Measurements from ENCODE around the gene PAFAH1B1.
"Not testable (repeated sequence)": the region's sequence is repeated elsewhere in the genome, so short reads cannot be mapped to it uniquely, and the experiment has no call there.

The PAFAH1B1 gene

DNA sequence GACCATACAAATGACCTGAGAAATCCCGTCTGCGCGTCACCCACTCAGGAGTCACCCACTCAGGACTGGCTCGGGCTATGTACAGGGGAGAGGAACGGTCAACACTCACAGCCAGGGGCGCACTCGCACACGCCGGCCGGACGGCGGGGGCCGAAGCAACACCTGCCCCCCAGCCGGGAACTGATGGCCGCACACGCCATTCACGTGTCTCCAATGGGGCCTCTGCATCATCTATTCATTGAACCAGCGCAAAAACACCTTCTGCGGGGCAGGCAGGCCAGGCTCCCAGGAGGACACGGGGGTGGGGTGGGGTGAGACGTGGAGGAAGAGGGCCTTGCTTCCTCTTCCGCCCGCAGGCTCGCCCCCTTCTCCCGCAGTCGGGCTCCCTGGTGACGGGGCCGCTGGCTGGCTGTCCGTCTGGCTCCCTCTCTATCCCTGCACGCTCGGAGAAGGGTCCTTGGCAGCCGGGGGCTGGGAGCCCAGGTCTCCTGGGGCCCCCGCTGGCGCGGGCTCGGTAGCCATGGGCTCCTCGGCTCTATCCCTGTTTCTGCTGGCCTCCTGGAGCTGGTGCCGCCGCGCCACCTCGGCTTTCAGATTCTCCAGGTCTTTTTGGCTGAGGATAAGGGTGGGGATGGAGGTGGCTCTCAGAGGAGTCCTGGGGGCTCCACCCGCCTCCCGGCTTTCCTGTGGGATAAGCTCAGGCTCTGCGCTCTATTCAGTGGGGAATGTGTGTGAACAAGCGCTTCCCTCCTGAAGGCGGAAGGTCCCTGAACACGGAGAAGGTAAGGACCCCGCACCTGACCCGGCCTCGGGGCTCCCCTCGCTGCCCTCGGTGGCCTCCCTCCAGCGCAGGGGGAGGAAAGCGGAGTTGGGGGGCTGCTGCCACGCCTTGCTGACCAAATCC lies 97.0 kb downstream of the PAFAH1B1 start:
- DNase-seq, result no peak

DNA sequence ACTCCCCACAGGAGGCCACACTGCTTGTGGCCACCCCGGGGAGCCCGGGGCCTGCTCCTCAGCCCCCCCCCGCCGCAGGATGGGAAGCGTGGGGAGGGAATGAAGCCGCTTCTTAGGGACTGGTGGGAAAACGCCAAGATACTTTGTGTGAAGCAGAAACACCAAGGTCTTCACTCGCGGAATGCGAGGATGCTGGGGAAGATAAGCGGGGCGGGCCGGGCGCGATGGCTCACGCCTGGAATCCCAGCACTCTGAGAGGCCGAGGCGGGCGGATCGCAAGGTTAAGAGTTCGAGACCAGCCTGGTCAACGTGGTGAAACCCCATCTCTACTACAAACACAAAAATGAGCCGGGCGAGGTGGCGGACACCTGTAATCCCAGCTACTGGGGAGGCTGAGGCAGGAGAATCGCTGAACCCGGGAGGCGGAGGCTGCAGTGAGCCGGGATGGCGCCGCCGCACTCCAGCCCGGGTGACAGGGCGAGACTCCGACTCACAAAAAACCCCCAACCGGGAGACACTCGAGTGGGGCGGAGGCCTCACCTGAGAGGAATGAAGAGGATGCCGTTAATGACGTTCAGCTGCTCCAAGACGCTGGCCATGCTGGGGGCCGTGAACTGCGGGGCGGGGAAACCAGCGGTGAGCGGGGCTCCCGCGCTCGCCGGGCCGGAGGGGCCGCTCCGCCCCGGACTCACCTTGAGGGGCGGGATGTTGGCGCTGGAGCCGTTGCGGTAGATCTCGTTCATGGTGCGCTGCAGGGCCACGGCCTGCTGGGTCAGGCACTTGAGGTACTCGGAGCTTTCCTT lies 97.8 kb downstream of the PAFAH1B1 start:
- no peak for DNase-seq

DNA sequence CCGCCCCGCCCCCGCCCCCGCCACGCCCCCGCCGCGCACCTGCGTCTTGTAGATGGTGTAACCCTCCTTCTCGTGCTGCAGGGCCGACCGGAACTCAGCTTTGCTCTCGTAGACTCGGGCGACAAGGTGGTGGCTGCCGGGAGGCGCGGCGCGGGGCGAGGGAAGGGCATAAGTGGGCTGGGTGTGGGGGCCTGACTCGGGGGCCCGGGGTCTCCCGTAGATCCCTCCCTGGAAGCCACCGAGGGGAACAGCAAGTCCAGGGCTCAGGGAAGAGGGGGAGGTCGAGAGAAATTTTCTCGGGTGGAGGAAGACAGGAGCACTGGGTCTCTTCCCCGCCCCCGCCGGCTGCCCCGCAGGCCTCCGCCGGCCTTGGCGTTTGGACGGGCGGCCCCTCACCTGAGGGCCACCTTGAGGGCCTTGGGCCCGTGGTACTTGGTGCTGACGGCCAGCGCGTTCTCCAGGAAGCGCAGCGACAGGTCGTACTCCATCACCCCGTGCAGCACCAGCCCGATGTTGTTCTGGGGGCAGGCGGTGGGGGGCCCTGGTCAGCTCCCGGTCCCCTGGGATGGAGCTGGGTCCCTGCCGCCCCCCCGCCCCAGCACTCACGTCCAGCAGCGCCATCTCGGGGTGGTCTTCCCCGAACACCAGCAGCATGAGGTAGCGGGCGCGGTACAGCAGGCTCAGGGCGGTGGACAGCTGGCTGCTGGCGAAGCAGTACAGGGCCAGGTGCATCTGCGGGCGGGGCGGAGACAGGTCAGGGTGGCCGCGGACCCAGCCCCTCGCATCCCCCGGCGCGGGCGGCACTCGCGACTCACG lies 98.7 kb downstream of the PAFAH1B1 start:
- DNase-seq, result no peak

DNA sequence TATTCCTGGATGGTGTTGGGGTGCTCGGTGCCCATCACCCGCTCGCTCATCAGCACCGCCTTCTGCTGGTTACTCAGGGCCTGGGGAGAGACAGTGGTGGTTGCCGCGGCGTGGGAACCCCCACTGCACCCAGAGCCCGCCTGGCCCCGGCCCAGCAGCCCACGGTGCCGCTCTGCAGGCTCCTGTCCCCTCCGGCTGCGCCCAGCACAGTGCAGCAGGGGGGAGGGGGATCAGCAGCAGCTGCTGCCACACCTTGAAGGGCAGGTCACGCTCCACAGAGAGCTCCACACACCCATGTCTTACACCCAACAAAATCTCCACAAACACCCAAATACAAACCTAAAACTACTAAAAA lies 99.3 kb downstream of the PAFAH1B1 start:
- no peak for DNase-seq

DNA sequence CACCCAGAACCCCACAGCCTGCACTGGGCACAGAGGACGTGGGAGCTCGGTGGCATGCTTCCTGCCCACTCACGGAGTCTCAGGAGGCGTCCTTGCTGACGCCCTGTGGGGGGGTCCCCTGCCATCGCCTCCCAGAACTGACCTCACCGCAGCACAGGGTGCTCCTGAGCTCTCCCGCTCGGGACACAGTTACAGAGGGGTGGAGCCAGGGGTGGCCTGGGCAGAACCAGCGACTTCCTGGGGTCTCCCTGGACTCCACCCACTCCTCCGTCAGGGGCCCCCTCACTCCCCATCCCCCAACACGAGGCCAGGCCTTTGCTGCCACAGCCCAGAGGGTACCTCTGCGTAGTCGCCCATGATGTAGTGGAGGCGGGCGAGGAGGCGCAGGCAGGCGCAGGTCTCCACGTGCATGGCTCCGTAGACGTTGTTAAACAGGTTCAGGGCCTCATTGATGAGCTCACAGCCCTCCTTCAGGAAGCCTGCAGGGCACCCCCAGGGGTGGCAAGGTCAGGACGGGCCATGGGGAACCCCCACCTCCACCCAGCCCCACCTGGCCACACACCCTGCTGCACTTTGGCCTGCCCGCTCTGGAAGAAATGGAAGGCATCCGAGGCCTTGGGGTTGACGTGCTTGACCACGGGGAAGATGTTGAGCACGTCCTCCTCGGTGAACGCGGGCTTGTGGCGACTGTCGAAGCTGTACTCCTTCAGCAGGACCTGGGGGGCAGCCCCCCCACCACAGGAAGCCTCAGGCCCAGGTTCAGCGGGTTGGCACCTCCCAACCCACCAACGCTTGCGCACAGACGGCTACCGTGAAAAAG lies 100.3 kb downstream of the PAFAH1B1 start:
- no peak for DNase-seq

DNA sequence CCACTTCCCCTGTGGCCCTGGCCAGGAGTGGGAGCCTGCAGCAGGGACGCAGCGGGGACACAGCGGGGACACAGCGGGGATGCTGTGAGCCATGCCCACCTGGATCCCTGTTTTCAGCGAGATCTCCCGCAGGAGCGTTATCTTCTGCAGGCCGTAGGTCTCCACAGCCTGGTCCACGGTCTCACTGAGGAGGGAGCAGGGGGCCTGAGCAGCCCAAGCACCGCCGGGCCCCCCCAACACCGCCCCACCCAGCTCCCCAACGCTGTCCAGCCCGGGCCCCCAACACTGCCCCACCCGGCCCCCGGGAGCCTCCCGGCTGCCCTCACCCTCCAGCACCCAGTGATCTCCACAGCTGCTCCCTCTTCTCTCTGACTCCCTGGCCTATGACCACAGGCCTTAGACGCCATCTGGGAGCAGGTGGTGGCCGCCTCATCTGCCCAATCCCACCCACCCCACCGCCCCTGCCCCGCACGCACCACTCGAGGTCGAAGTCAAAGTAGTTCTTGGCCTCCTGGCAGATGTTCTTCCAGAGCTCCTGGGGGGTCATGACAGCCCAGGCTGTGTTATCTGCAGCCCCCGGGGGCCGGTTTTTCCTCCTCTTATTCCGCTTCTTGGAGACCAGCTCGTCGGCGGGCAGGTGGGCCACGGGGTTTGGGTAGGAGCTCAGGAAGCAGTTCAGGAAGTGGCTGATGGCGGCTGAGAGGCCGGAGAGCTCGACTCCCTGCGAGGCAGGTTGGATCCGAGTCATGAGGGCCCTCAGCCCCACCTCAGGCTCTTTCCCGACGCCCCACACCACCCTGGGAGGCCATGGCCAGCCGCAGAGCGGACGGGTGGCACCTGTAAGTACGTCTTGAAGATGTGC lies 101.2 kb downstream of the PAFAH1B1 start:
- DNase-seq, result no peak

DNA sequence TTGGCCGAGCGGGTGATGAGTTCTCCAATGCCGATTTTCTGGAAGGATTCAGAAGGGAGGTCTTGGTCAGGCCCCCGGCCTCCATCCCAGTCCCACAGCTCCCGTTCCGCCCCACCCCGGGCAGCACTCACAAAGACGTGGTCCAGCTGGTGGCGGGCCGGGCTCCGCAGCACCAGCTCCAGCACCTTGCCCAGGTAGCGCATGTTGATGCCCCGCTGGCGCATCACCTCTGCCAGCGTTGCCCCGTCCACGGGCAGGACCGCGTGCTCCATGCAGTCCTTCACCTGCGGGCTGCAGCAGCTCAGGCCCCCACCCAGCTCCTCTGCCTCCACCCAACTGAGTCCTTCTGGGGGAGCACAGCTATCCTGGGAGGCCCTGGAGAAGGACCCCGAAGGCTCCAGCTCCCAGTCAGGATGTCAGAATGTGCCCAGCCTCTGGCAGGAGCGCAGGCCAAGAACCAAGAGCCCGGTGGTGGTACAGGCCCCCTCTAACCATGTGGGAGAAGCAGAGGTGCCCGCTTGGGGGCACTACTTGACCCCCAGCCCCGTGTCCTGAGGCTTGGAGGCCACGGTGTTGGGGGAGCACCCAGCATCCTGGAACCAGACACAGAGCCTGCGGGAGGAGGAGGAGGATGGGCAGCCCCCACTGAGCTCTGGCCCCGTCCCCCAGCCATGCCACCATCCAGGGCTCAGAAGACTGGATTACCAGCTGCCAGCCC lies 101.9 kb downstream of the PAFAH1B1 start:
- no peak for DNase-seq

DNA sequence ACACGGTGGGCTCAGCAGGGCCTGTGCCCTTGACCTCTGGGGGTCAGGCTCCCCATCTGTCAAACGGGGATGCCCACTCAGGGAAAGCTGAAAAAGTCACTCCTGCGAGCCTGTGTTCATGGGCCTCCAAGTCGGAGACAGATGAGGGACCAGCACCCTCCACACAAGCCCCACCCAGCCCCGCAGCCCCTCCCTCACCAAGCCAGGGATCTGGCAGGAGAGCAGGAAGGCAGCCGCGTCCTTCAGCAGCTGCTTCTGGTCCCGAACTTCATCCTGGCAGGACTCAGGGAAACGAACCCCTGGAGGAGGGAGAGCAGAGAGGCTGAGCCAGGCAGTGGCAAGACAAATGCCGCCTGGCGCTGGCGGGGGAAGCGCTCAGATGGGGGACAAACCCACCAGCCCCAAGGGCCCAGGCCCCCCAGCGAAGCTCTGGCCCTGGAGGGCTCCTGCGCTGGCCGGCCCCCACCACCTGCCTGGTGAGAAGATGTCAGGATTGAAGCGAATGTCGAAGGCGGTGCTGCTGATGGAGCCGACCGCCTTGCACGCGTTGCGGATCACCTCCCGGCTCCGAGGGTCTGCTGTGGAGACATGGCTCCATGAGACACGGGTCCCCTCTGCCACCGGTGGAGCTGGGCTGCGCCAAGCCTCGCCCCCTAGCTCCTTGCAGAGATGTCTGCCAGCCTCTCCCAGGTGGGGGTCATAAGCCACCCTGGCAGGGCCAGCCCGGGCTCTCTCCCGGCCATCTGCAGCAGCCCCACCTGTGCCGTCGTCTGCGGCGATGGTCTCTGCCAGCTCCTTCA lies 102.7 kb downstream of the PAFAH1B1 start:
- no peak for DNase-seq

DNA sequence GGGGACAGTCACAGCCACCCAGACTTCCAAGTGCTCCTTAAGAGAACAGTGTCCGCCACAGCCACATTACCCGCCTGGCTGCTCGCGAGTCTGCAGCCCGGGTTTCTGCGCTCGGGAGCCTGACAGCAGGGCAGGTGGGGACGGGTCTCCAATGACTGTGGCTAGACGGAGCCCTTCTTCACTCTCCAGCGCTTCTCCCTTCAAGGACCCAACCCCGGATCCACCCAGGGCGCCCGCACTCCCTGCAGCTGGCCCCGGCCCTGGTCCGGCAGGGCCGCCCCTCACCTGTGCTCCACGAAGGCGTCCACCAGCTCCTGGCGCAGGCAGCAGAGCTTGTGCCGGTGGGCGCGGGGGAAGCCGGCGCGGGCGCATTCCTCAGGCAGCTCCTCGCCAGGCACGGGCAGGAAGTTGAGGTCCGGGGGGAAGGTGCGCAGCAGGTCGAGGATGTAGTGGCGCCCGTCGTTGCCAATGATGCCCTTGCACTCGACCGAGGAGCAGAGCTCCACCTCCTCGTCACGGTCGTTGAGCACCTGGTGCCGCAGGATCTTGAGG lies 104.2 kb downstream of the PAFAH1B1 start:
- DNase-seq, result no peak

DNA sequence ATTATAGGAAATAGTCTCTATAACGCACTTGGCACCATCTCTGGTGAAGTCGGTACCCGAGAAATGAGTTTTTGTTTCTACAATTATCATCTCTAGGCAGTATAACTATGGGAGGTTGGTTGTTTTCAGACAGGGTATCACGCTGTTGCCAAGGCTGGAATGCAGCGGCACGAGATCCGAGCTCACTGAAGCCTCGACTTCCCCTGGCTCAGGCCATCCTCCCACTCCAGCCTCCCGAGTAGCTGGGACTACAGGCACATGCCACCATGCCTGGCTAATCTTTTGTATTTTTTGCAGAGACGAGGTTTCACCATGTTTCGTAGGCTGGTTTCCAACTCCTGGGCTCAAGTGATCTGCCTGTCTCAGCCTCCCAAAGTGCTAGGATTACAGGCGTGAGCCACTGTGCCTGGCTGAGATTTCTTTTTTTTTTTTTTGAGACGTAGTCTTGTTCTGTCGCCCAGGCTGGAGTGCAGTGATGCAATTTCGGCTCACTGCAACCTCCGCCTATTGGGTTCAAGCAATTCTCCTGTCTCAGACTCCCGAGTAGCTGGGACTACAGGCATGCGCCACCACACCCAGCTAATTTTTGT lies 105.9 kb downstream of the PAFAH1B1 start:
- DNase-seq, result not testable (repeated sequence)

DNA sequence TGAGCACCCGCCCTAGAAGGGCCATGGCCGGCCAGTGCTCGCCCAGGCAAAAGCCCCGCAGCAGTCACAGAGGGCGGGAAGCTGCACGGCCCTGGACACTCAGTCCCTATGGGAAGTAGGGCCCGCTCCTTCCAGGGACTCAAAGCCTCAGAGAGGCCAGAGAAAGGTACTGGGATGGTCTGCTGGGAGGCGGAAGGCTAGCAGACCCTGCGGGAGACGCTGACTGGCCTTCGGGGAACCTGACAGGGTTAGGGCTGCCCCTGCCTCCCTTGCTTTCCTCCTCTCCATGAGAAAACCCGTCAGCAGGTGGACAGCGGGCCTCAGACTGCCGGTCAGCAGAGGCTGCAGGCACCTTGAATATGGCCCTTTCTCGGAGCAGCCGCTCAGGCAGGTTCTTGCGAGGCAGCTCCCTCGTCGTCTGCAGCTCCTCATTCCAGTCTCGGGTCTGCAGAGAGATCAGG lies 106.6 kb downstream of the PAFAH1B1 start:
- DNase-seq, result no peak

DNA sequence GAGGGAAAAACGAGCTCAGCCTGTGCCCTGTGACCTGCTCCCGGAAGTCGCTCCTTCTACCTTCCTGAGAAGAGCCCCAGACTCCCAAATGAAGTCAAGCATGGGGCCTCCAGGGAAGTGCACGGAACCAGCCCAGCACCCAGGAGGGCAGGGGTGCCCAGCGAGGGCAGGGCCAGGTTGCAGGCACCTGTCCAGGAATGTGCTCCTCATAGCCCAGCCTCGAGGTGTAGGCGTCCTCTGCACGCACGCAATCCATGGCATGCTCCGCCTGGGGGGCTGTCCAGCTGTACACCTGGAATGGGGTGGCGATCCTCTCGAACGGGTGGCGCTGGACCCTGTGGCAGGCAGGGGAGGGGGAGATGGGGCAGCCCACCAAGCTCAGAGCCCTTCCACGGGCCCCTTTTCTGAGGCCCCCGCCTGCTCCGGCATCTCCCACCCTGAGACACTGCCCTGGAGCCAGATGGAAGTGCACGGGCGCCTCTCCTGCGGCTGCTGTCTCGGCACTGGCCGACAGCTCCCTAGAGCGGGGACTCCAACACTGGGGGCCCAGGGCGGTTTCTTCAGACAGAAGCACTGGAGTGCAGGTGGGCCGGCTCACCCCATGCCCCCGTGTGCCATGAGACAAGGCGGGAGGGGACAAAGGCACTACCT lies 107.2 kb downstream of the PAFAH1B1 start:
- DNase-seq, result no peak

DNA sequence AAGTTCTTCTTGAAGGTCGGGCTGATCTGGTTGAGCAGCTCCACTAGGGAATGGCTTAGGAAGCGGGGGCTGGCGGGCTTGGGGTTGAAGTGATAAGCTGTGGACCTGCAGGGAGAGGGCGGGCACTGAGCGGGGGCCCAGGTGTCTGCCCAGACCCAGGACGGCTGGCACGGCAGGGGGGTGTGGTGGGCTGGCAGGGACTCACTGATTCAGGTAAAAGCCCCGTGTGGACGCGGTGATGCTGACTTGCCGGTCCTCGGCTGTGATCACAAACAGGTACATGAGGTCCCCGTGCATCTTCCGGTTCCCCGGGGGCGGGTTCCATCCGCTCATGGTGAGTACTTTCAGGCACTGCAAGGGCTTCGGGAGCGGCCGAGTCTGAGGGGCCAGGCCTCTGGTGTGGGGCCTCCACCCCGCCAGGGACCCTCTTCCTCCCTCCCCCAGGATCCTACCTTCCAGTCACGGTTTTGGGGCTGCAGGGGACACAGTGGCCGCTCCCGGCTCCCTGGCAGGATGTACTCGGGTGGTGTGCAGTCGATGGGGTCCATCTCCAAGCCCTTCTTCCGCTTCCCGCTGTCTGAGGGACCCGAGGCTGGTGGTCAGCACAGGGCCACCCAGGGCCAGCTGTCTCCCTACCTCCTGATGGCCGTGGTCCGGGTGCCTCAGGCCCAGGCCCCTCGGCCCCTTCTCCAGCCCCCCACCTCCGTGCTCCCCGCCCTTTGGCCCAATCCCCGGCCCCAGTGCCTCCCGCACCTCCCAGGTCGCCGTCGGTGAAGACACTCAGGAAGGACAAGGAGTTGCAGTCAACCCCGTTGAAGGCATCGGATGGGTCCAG lies 107.9 kb downstream of the PAFAH1B1 start:
- no peak for DNase-seq

DNA sequence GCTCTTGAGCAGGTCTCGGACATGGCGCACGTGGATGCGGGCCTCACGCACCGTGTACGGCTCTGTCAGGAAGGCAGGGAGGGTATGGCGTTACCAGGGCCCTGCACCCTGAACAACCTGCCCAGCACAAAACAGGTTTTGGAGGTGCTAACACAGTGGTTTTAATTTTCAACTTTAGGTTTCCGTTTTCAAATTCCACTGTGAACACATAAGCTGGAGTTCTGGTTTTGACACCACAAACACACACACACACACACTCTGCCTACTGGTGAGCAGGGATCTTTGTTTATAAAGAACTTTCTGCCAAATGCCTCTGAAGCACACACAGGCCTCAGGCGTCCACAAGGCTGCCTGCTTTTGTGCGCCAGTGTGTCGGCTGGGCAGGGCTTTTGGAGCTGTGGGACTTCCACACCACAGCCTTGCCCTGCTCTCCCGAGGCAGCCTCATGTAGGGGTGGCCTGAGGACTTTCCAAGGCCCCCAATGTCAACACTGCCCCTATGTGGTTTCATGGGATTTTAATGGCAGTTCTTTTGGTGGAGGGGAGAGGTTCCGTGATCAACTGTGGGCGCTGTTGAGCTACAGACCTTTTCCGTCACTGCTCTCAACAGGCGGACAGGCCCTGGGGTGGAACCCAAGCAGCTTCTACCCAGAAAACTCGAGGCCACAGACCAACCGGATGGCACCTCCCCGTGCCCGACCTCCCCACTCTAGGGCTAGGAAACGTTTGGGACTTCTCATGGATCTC lies 108.7 kb downstream of the PAFAH1B1 start:
- no peak for DNase-seq

DNA sequence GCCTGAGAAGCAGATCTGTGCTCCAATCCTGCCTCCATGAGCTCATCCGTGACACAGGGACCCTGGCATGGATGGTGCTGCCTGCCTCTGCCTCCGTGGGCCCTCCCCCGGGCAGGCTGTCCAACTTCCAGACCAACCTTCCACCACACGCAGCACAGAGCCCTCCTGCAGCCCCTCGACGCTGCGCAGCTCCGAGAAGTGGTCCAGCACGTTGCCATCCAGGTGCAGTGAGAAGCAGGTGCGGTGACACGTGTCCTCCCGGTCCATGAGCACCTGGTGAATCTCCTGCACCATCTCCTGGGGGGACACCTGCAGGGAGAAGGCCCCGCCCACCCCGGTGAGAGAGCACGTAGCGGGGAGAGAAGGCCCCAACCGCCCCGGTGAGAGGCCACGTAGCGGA lies 109.7 kb downstream of the PAFAH1B1 start:
- DNase-seq, result no peak

DNA sequence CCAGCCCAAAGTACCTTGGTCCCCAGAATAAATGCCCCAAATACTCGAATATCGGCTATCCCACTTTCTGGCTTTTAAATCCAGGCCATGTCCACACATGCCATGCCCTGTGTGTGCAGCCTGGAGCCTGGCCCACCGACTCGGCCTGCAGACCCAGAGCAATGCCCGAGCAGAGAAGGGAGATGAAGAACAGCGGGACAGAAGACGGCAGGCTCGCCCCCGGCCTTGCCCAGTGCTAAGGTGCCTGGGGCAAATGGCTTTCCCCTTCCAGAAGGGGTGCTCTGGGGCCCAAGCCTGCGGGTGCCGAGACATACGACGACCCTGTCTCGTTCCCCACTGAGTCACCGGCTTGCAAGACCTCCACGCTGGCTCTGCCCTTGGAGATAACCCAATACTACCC lies 110.2 kb downstream of the PAFAH1B1 start:
- no peak for DNase-seq
